Measurements from ENCODE around the gene NUDT14. TPM values are rescaled to one million over a fixed set of nuclear protein-coding genes. Genes with fewer than 3 reads are reported as not detected.

The NUDT14 gene
- total and polyA plus RNA-seq, 5 donors from 2014 or later = 6.5 to 18.1 (median 11.8) TPM

DNA sequence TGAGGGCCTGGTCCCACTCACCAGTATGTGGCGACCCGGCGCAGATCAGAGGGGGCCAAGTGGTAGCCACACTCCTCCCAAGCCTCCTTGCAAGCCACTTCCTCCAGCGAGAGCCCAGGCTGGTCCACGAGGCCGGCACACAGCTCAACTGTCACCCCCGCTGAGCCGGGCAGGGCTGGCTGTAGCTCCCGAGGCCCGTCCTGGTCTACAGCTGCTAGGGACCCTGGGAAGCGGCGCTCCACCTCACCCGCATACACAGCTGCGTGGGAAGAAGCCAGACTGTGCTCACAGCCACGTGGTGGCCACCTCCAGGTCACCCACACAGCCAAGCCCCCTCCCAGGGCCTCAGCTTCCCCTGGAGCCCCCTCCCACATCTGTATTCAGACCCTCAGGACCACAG, 4.6 kb downstream of the NUDT14 start:
- Histone ChIP-seq H3K4me1 (ENCODE audit: control insufficient read depth, insufficient read depth, low read length, poor library complexity, severe bottlenecking) (peaks cover 22% of the 10 kb centered on the region), H3K27ac (ENCODE audit: insufficient read depth, low read length, poor library complexity, severe bottlenecking) (no peak overlapping the region), H3K27me3 (ENCODE audit: control insufficient read depth, insufficient read depth, low read length) (no peaks in the 10 kb centered on the region), H3K9me3 (ENCODE audit: control insufficient read depth in 2 of 2, low read length in 2 of 2) (no peaks in the 10 kb centered on the region), H3K36me3 (ENCODE audit: control insufficient read depth, insufficient read depth, low read length) (no peaks in the 10 kb centered on the region), H3K4me3 (ENCODE audit: low read depth, low read length) (no peak overlapping the region)
- Mint-ChIP-seq H3K27ac (no peak overlapping the region), H3K4me3 (peak overlapping the region in 1 of 4 donors; percentile 32), H3K27me3 (peaks cover 5% of the 10 kb centered on the region), H3K36me3 (no peaks in the 10 kb centered on the region), H3K9me3 (peaks cover 0 to 2% (median 0%) of the 10 kb centered on the region in 7 donors), H3K4me1 (peaks cover 0 to 28% (median 11%) of the 10 kb centered on the region in 4 donors)
- no peak for ATAC-seq (ENCODE audit: low read depth in 2 of 2)
- DNase-seq = no peak

- ATAC-seq (ENCODE audit: low read depth in 2 of 2) = peak in 1 of 2 donors; percentile 25
- Histone ChIP-seq H3K4me3 (ENCODE audit: low read depth, low read length) (no peak overlapping the region), H3K27ac (ENCODE audit: insufficient read depth, low read length, poor library complexity, severe bottlenecking) (no peak overlapping the region), H3K4me1 (ENCODE audit: control insufficient read depth, insufficient read depth, low read length, poor library complexity, severe bottlenecking) (peaks cover 28% of the 10 kb centered on the region), H3K27me3 (ENCODE audit: control insufficient read depth, insufficient read depth, low read length) (peaks cover 3% of the 10 kb centered on the region), H3K9me3 (ENCODE audit: control insufficient read depth in 2 of 2, low read length in 2 of 2) (no peaks in the 10 kb centered on the region), H3K36me3 (ENCODE audit: control insufficient read depth, insufficient read depth, low read length) (no peaks in the 10 kb centered on the region)
- peaks cover 0 to 29% (median 15%) of the 10 kb centered on the region in 4 donors for H3K4me1 Mint-ChIP-seq
- H3K9me3 Mint-ChIP-seq = peaks cover 0 to 2% (median 0%) of the 10 kb centered on the region in 7 donors
- H3K27ac Mint-ChIP-seq = peak overlapping the region in 2 of 3 donors; percentile 36 to 43
- DNase-seq = peak in 1 of 3 donors; percentile 62
- H3K36me3 Mint-ChIP-seq = no peaks in the 10 kb centered on the region
- peak overlapping the region in 2 of 4 donors; percentile 31 to 68 for H3K4me3 Mint-ChIP-seq
- peaks cover 19% of the 10 kb centered on the region for H3K27me3 Mint-ChIP-seq
These were observed 6.9 kb downstream of the NUDT14 start for GRCh38 chr14:105173901-105174894.

- no peak overlapping the region for H3K27ac ChIP-seq (ENCODE audit: insufficient read depth, low read length, poor library complexity, severe bottlenecking)
- H3K4me3 Mint-ChIP-seq = no peak overlapping the region
- ATAC-seq (ENCODE audit: low read depth in 2 of 2) (no peak), DNase-seq (no peak)
- no peaks in the 10 kb centered on the region for H3K36me3 Mint-ChIP-seq
- peaks cover 0 to 1% (median 0%) of the 10 kb centered on the region in 7 donors for H3K9me3 Mint-ChIP-seq
- H3K4me1 ChIP-seq (ENCODE audit: control insufficient read depth, insufficient read depth, low read length, poor library complexity, severe bottlenecking) = peaks cover 30% of the 10 kb centered on the region
- H3K36me3 ChIP-seq (ENCODE audit: control insufficient read depth, insufficient read depth, low read length) = no peaks in the 10 kb centered on the region
- no peak overlapping the region for H3K4me3 ChIP-seq (ENCODE audit: low read depth, low read length)
- peaks cover 0 to 30% (median 15%) of the 10 kb centered on the region in 4 donors for H3K4me1 Mint-ChIP-seq
- H3K27me3 Mint-ChIP-seq = peaks cover 22% of the 10 kb centered on the region
- H3K27me3 ChIP-seq (ENCODE audit: control insufficient read depth, insufficient read depth, low read length) = peaks cover 3% of the 10 kb centered on the region
- H3K9me3 ChIP-seq (ENCODE audit: control insufficient read depth in 2 of 2, low read length in 2 of 2) = no peaks in the 10 kb centered on the region
- H3K27ac Mint-ChIP-seq = no peak overlapping the region
These were observed 8.0 kb downstream of the NUDT14 start for GRCh38 chr14:105173145-105173544.

GRCh38 chr14:105172476-105172875, 8.6 kb downstream of the NUDT14 start:
- Histone ChIP-seq H3K4me1 (ENCODE audit: control insufficient read depth, insufficient read depth, low read length, poor library complexity, severe bottlenecking) (peaks cover 34% of the 10 kb centered on the region), H3K27me3 (ENCODE audit: control insufficient read depth, insufficient read depth, low read length) (peaks cover 3% of the 10 kb centered on the region), H3K9me3 (ENCODE audit: control insufficient read depth in 2 of 2, low read length in 2 of 2) (no peaks in the 10 kb centered on the region), H3K4me3 (ENCODE audit: low read depth, low read length) (no peak overlapping the region), H3K36me3 (ENCODE audit: control insufficient read depth, insufficient read depth, low read length) (no peaks in the 10 kb centered on the region), H3K27ac (ENCODE audit: insufficient read depth, low read length, poor library complexity, severe bottlenecking) (no peak overlapping the region)
- DNase-seq (no peak), ATAC-seq (ENCODE audit: low read depth in 2 of 2) (no peak)
- H3K4me1 Mint-ChIP-seq = peaks cover 0 to 28% (median 12%) of the 10 kb centered on the region in 4 donors
- H3K27me3 Mint-ChIP-seq = peaks cover 22% of the 10 kb centered on the region
- H3K9me3 Mint-ChIP-seq = peaks cover 0 to 1% (median 0%) of the 10 kb centered on the region in 7 donors
- no peaks in the 10 kb centered on the region for H3K36me3 Mint-ChIP-seq
- no peak overlapping the region for H3K27ac Mint-ChIP-seq
- H3K4me3 Mint-ChIP-seq = no peak overlapping the region

DNA sequence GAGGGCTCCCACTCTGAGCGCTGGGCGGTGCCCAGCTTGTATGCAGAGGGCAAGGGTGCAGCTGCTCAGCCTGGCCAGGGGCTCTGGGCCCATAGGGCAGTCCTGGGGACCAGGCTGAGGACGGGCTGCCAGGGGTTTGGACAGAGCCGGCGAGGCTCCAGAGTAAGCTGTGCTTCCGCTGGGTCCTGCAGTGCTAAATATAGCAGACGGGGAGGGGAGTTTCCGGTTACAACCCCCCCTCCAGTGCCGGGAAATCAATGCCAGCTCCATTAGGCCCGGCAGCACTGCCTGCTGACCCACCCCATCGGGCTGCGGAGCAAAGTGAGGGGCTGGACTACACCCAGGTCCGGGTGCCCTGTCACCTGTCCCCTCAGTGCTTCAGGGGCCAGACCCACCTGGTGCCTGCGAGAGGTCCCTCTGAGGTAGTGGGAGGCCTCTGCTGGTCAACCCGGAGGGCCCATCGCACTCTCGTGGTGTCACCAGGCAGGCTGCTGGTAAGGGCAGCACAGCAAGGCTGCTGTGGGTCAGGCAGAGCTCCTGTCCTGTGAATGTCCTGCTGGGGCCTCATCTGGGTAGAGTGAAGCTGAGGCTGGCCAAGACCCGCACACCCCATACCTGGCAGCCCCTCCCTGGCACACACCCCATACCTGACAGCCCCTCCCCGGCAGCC, 10.0 kb downstream of the NUDT14 start:
- Mint-ChIP-seq H3K36me3 (no peaks in the 10 kb centered on the region), H3K4me1 (peaks cover 0 to 34% (median 12%) of the 10 kb centered on the region in 4 donors), H3K4me3 (peak overlapping the region in 1 of 4 donors; percentile 38), H3K9me3 (peaks cover 0 to 1% (median 0%) of the 10 kb centered on the region in 7 donors), H3K27me3 (peaks cover 22% of the 10 kb centered on the region), H3K27ac (no peak overlapping the region)
- H3K4me3 ChIP-seq (ENCODE audit: low read depth, low read length) = no peak overlapping the region
- peaks cover 37% of the 10 kb centered on the region for H3K4me1 ChIP-seq (ENCODE audit: control insufficient read depth, insufficient read depth, low read length, poor library complexity, severe bottlenecking)
- no peak for DNase-seq
- no peak for ATAC-seq (ENCODE audit: low read depth in 2 of 2)
- H3K9me3 ChIP-seq (ENCODE audit: control insufficient read depth in 2 of 2, low read length in 2 of 2) = no peaks in the 10 kb centered on the region
- peaks cover 3% of the 10 kb centered on the region for H3K27me3 ChIP-seq (ENCODE audit: control insufficient read depth, insufficient read depth, low read length)
- H3K36me3 ChIP-seq (ENCODE audit: control insufficient read depth, insufficient read depth, low read length) = no peaks in the 10 kb centered on the region
- H3K27ac ChIP-seq (ENCODE audit: insufficient read depth, low read length, poor library complexity, severe bottlenecking) = no peak overlapping the region

DNA sequence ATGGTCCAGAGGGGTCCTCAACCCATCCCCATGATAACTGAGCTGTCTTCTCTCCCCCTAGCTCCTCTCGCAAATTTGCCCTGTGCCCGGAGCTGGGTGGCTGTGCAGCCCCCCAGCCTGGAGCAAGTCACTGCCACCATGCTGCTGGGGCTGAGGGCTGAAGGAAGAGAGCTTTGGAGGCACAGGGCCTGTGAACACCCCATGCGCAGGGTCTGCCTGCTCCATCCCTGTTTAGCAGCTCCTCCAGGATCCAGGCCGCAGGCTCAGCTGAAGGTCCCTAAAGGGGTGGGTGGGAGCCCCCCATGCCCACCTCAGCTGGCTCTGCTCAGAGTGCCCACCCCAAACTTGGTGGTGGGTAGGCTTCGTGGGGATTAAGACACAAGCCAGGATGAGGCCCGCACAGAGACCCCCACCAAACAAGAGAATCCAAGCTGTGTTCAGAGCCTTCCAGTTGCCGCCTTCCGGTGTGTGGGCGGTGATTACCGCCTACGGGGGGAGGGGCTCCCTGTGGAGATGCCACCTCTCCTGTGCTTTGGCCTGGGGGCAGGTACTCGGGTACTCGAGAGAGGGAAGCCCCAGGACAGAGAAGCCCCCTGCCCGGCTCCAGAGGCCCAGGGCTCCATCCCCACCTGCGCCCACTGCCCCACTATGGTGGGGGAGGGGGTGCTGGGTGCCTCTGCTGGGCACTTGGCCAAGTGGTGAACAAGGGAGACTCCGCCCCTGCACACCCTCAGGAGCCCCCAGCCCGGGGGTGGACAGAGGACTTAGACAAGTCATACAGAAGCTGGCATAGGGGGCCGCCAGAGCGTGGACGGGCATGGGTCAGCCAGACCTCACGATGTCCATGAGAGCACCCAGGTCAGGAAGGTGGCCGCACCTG, 11.1 kb downstream of the NUDT14 start:
- Histone ChIP-seq H3K4me3 (ENCODE audit: low read depth, low read length) (no peak overlapping the region), H3K36me3 (ENCODE audit: control insufficient read depth, insufficient read depth, low read length) (no peaks in the 10 kb centered on the region), H3K4me1 (ENCODE audit: control insufficient read depth, insufficient read depth, low read length, poor library complexity, severe bottlenecking) (peaks cover 35% of the 10 kb centered on the region), H3K27ac (ENCODE audit: insufficient read depth, low read length, poor library complexity, severe bottlenecking) (no peak overlapping the region), H3K9me3 (ENCODE audit: control insufficient read depth in 2 of 2, low read length in 2 of 2) (no peaks in the 10 kb centered on the region), H3K27me3 (ENCODE audit: control insufficient read depth, insufficient read depth, low read length) (peaks cover 3% of the 10 kb centered on the region)
- ATAC-seq (ENCODE audit: low read depth in 2 of 2) (no peak), DNase-seq (no peak)
- peak overlapping the region; percentile 66 to 88 (median 72) for H3K4me3 Mint-ChIP-seq
- H3K27ac Mint-ChIP-seq = no peak overlapping the region
- peaks cover 0 to 33% (median 12%) of the 10 kb centered on the region in 4 donors for H3K4me1 Mint-ChIP-seq
- H3K27me3 Mint-ChIP-seq = peaks cover 22% of the 10 kb centered on the region
- no peaks in the 10 kb centered on the region for H3K36me3 Mint-ChIP-seq
- peaks cover 0 to 1% (median 0%) of the 10 kb centered on the region in 7 donors for H3K9me3 Mint-ChIP-seq

DNA sequence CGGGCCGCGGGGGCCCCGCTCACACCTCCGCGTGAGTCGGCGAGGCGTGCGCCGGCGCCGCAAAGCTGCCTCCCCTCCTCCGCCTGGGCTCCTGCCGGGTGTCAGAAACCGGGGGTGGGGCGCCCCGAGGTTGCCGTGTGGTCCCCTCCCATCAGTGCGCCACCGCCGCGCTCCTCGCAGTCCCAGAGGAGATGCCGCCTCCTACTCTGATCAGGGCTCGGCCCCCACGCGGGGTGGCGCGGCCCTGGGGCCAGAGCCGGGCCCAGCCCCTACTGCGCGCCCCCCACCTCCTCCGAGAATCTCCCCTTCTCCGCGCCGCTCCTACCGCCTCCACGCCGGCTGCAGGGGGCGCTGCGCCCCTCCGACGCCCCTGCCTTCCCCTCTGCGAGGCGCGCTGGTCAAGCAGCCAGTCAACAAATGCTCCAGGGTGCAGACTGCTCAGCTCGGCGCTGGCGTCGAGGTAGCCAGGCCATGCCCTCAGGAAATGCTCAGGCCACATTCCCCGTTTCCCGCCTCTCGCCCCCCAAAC, 12.1 kb downstream of the NUDT14 start:
- Mint-ChIP-seq H3K4me3 (peak overlapping the region; percentile 21 to 72 (median 66)), H3K4me1 (peaks cover 0 to 23% (median 9%) of the 10 kb centered on the region in 4 donors), H3K27me3 (peaks cover 22% of the 10 kb centered on the region), H3K9me3 (peaks cover 0 to 1% (median 0%) of the 10 kb centered on the region in 7 donors), H3K27ac (no peak overlapping the region), H3K36me3 (no peaks in the 10 kb centered on the region)
- ATAC-seq (ENCODE audit: low read depth in 2 of 2) (peak in 1 of 2 donors; percentile 17), DNase-seq (peak in 2 of 3 donors; percentile 20 to 34)
- Histone ChIP-seq H3K27ac (ENCODE audit: insufficient read depth, low read length, poor library complexity, severe bottlenecking) (no peak overlapping the region), H3K27me3 (ENCODE audit: control insufficient read depth, insufficient read depth, low read length) (peaks cover 3% of the 10 kb centered on the region), H3K4me1 (ENCODE audit: control insufficient read depth, insufficient read depth, low read length, poor library complexity, severe bottlenecking) (peaks cover 25% of the 10 kb centered on the region), H3K9me3 (ENCODE audit: control insufficient read depth in 2 of 2, low read length in 2 of 2) (no peaks in the 10 kb centered on the region), H3K4me3 (ENCODE audit: low read depth, low read length) (no peak overlapping the region), H3K36me3 (ENCODE audit: control insufficient read depth, insufficient read depth, low read length) (no peaks in the 10 kb centered on the region)
